ENCODE results near the gene MBP.

The MBP gene

GRCh38 chr18:77150588-77150987 lies 18.0 kb upstream of the MBP start:
- no peak for DNase-seq

- no peak for DNase-seq
Measured at GRCh38 chr18:77148289-77148688, 15.7 kb upstream of the MBP start.

DNA sequence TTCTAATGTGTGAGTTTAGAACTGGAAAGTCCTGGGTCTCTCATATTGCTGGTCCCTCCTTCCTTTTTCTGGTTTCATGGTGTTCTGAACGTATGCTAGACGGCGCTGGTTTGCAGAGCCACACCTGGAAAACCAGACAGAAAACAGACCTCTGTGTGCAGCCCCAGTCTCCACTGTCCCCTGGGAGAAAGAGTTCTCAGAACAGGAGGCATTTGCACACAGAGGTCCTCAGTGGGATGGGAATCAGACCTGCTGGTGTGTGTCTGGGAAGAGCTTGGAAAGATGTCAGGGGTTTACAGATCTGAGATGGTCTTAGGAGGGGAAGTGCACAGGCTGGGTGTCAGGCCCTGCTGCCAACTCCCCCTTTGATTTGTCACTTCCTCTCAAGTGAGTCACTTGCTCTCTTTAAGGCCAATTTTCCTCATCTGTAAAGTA lies 14.9 kb upstream of the MBP start:
- no peak for DNase-seq

- no peak for DNase-seq
Measured at GRCh38 chr18:77146249-77147080, 13.9 kb upstream of the MBP start.

- no peak for DNase-seq
Measured at GRCh38 chr18:77145364-77145901, 12.8 kb upstream of the MBP start.

GRCh38 chr18:77144451-77145118 lies 12.0 kb upstream of the MBP start:
- DNase-seq = no peak

- no peak for DNase-seq
Measured at GRCh38 chr18:77144046-77144445, 11.5 kb upstream of the MBP start.

DNA sequence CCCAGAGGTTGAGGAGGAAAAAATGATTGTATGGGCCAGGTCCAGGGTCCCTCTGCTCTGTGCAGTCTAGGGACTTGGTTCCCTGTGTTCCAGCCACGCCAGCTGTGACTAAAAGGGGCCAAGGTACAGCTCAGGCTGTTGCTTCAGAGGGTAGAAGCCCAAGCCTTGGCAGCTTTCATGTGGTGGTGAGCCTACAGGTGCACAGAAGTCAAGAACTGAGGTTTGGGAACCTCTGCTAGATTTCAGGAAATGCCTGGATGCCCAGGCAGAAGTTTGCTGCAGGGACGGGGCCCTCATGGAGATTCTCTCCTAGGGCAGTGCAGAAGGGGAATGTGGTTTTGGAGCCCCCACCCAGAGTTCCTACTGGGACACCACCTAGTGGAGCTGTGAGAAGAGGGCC lies 10.6 kb upstream of the MBP start:
- no peak for DNase-seq

GRCh38 chr18:77141401-77142118 lies 9.0 kb upstream of the MBP start:
- DNase-seq = no peak

- DNase-seq = no peak
Measured at GRCh38 chr18:77140439-77141109, 8.0 kb upstream of the MBP start.

- no peak for DNase-seq
Measured at GRCh38 chr18:77140030-77140429, 7.4 kb upstream of the MBP start.

DNA sequence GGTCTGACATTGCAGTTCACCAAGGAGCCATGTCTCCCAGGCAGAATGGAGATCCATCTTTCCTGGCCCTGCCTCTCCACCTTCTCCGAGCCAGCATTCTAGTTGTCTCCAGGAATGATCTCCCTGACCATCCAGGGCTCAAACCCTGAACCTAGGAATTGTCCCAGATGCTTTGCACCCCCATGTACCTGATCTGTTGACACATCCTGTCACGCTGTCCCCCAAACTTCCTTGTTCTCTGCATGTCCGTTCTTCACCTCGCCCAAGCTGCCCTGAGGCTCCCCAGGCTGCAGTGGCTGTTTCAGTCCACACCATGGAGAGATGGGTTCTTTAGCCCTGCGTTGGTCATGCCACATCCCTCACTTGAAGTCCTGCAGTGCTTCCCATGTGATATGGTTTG lies 7.0 kb upstream of the MBP start:
- DNase-seq = no peak

- no peak for DNase-seq
Measured at GRCh38 chr18:77138270-77138669, 5.7 kb upstream of the MBP start.

DNA sequence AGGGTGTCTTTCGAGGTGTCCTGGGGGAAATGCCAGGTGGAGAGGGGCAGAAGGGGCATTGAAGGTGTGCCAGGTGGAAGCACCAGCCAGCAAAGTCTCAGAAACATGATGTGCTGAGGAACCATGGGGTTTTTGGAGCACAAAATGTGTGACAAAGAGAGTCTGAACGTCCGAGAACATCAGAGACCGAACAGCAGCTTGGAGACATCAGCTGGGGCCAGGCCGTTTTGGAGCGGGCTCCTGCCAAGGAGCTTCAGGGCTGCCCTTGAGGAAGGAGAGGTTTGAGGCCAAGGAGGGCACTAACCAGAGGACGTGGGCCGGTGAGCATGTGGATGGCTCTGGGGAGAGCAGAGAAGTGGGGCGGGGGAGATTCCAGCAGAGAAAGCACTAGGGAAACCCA lies 5.3 kb upstream of the MBP start:
- no peak for DNase-seq

GRCh38 chr18:77136871-77137665 lies 4.5 kb upstream of the MBP start:
- no peak for DNase-seq

DNA sequence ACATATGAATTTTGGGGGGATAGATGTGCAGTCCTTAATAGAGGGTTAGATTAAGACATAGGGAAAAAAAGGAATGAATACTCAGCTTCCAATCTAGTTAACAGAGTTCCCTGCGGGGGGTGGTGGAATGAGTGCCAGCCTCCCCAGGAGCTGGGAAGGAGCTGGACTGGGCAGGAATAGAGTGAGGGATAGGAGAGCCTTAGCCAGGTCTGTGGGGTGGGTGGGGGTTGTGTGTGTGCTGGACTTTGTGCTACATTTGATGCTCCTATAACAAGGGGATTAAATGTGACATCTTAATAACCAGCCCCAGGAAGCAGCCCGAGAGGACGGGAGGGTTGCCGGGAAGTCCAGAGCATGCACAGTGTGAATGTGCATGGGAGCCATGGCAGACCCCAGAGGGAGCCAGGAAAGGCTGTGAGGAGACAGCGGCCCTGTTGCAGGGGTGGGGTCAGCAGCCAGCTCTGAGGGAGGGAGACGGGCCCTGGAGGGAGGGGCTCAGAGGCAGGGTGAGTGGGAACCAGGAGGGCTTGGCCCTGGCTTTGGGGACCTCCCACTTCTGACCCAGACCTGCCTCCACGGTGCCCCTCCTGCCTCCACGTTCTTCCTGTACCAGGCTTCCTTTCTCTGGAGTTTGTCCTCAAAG lies 3.6 kb upstream of the MBP start:
- no peak for DNase-seq

DNA sequence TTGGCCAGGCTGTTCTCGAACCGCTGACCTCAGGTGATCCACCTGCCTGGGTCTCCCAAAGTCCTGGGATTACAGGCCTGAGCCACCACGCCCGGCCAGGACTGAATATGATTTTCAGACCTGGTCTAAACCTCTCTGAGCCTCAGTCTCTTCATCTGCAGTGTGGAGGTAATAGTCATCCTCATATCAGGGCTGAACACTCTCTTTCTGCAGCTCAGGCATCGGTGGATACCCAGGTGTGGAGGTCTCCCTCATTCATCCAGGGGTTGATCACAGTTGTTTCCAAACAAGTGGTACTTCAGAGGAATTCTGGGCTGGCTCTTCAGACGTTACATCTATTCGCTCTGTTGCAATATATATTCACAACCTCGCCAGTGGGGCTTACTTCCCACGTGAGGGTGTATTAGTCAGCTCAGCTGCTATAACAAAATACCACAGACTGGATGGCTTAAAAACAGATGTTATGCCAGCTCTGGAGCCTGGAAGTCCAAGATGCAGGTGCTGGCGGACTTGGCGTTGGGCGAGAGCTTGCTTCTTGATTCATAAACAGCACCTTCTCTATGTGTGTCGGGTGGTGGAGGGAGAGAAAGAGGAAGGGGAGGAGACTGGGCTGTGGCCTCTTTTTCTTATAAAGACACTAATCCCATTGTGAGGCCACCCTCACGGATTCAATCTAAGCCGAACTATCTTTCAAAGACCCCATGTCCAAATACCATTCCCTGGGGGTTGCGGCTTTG lies 2.9 kb upstream of the MBP start:
- no peak for DNase-seq

- no peak for DNase-seq
Measured at GRCh38 chr18:77134611-77135010, 2.0 kb upstream of the MBP start.

- DNase-seq = no peak
Measured at GRCh38 chr18:77133835-77134496, 1.4 kb upstream of the MBP start.
